ENCODE measurements around the gene RBM42. TPM values are rescaled to one million over a fixed set of nuclear protein-coding genes. Genes with fewer than 3 reads are reported as not detected.

The RBM42 gene
- polyA plus RNA-seq, 2 of the 4 experiments (the other 2 are of a cell fraction) = 80.4 to 128 TPM

DNA sequence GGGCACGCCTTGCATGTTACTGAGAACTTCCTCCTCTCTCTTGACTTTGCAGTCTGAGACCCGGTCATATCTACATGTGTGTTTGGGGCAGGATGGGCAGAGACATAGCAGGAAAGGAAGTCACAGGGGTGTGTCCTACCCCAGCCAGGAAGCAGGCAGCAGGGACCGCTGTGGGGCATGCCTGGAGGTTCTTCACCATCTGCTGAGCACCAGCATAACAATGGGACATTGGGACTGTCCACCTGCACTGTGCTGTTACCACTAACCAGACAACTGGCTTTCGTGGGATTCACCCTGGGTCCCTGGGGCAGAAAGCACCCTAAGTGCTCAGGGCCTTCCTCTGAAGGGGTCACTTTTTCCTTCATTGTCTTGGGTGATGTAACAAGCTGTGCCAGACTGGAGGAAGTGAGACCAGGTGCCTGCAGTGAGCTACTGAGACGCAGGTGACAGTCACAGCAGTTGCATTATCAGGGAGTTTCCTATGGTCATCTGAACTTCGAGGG is 18.9 kb upstream of the RBM42 start:
- CTCF ChIA-PET = interaction anchor here (0.8 to 9.4 kb wide), 6 partner anchors 8 to 181 kb away, joined by 3 to 55 read pairs (median 9); no protein-coding TSS in a partner anchor
- POLR2A ChIA-PET = no interaction called here
- Histone ChIP-seq H3K9me3 (peaks cover 33% of the 10 kb centered on the region), H3K4me2 (no peak overlapping the region), H3K4me3 (no peak overlapping the region), H3K4me1 (peaks cover 9% of the 10 kb centered on the region; the same call in 2 of the 3 replicates), H3K27ac (no peak overlapping the region)
- no peak for DNase-seq (ENCODE audit: low read depth in 1 of 2, low spot score in 1 of 2)
- no peak for TF ChIP-seq CTCF (IDR thresholded peaks at IDR 0.05)
- 49% methylated on average over 6 of the region's 6 CpGs for WGBS (ENCODE audit: missing lambda C conversion rate)
- peak; percentile 39 for FAIRE-seq
- ATAC-seq = no peak

DNA sequence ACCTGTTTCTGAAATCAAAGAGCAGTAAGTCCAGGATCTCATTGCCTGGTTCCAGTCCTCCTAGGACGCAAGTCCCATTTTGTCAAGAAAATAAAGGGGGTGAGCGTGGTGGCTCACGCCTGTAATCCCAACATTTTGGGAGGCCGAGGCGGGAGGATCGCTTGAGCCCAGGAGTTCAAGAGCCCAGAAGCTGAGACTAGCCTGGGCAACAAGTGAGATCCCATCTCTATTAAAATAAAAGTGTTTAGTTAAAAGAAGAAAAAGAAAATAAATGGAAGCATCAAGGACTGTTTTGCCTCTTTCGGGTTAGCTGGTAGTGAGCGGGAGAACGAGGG is 16.6 kb upstream of the RBM42 start:
- peak; percentile 20 to 27; a peak in 5 of 6 replicates for ATAC-seq
- TF ChIP-seq KDM1A (IDR thresholded peaks at IDR 0.05; ENCODE audit: low read depth) (no peak), RARB (CRISPR knock-in tag; IDR thresholded peaks at IDR 0.05) (no peak), JUN (IDR thresholded peaks at IDR 0.05) (no peak), ATOH8 (CRISPR knock-in tag; IDR thresholded peaks at IDR 0.05; ENCODE audit: low read depth) (0 out of 2 replicates have a peak, but pooled peaks have one; percentile 36), NR3C1 (IDR thresholded peaks at IDR 0.05) (no peak), MAFK (IDR thresholded peaks at IDR 0.05; ENCODE audit: partially characterized antibody) (no peak), CHD2 (IDR thresholded peaks at IDR 0.05; ENCODE audit: low read length, partially characterized antibody) (no peak), MYC (IDR thresholded peaks at IDR 0.05; ENCODE audit: borderline replicate concordance, low read length) (no peak; the same call in 1 of the 2 replicates), ZNF302 (CRISPR knock-in tag; IDR thresholded peaks at IDR 0.05) (no peak), POLR2AphosphoS2 (conservative IDR thresholded peaks at IDR 0.05; ENCODE audit: low read length) (no peak), CHD4 (IDR thresholded peaks at IDR 0.05; ENCODE audit: borderline replicate concordance) (no peak), RAD21 (conservative IDR thresholded peaks at IDR 0.05 in 1 of 2, IDR thresholded peaks at IDR 0.05 in 1 of 2) (no peak), PBX3 (IDR thresholded peaks at IDR 0.05) (no peak), EHF (CRISPR knock-in tag; IDR thresholded peaks at IDR 0.05) (0 out of 2 replicates have a peak, but pooled peaks have one; percentile 21), CBX8 (IDR thresholded peaks at IDR 0.05) (no peak), HOXB13 (CRISPR knock-in tag; IDR thresholded peaks at IDR 0.05; ENCODE audit: low read depth) (no peak), RFX5 (IDR thresholded peaks at IDR 0.05) (no peak), HDAC2 (IDR thresholded peaks at IDR 0.05) (no peak), TFCP2L1 (CRISPR knock-in tag; IDR thresholded peaks at IDR 0.05) (no peak)
- TF ChIP-seq, protein P1, sequence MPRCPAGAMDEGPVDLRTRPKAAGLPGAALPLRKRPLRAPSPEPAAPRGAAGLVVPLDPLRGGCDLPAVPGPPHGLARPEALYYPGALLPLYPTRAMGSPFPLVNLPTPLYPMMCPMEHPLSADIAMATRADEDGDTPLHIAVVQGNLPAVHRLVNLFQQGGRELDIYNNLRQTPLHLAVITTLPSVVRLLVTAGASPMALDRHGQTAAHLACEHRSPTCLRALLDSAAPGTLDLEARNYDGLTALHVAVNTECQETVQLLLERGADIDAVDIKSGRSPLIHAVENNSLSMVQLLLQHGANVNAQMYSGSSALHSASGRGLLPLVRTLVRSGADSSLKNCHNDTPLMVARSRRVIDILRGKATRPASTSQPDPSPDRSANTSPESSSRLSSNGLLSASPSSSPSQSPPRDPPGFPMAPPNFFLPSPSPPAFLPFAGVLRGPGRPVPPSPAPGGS (IDR thresholded peaks at IDR 0.05) = 0 out of 3 replicates have a peak, but pooled peaks have one; percentile 3
- Histone ChIP-seq H3K4me2 (peak overlapping the region; percentile 92), H3K4me1 (peaks cover 9% of the 10 kb centered on the region; the same call in 2 of the 3 replicates), H3K9me3 (peaks cover 17% of the 10 kb centered on the region), H3K4me3 (peak overlapping the region; percentile 75), H3K27ac (peak overlapping the region; percentile 72 to 87)
- FAIRE-seq = no peak
- POLR2A ChIA-PET = interaction anchor here (1.0 to 1.8 kb wide), 6 partner anchors 10 to 128 kb away, joined by 3 to 9 read pairs (median 4); partner anchors contain the start of gene COX6B1
- CTCF ChIA-PET = interaction anchor here (1.0 to 9.4 kb wide), 14 partner anchors 9 to 521 kb away, joined by 3 to 55 read pairs (median 4); partner anchors contain the start of gene ATP4A
- no peak for DNase-seq (ENCODE audit: low read depth in 1 of 2, low spot score in 1 of 2)
- WGBS (ENCODE audit: missing lambda C conversion rate) = 21% methylated on average over 9 of the region's 9 CpGs

All from A549 (cell line).